ENCODE results near the gene AMIGO2. TPM values are rescaled to one million over a fixed set of nuclear protein-coding genes. Genes with fewer than 3 reads are reported as not detected.

Gene AMIGO2
- total and polyA plus RNA-seq, 10 donors: 6.7 to 27.1 (median 18.0) TPM

GRCh38 chr12:47110718-47111391 is 31.1 kb upstream of the AMIGO2 start:
- WGBS, 5 donors: 74 to 96% (median 88%) methylated on average over 2 of the region's 2 CpGs
- no peak overlapping the region for H3K4me3 ChIP-seq
- DNase-seq: no peak
- intact Hi-C loops (cut with DNase I; ENCODE audit: low total_unique reads): no loop called here
- H3K27ac ChIP-seq: no peak overlapping the region
- no peaks in the 10 kb centered on the region for H3K9me3 ChIP-seq
- H3K36me3 ChIP-seq: peaks cover 0 to 24% (median 0%) of the 10 kb centered on the region in 6 donors
- peaks cover 0 to 16% (median 8%) of the 10 kb centered on the region in 6 donors for H3K4me1 ChIP-seq
- TF ChIP-seq POLR2AphosphoS5 (IDR thresholded peaks at IDR 0.05): no peak
- TF ChIP-seq CTCF (IDR thresholded peaks at IDR 0.05 in 8 of 11, conservative IDR thresholded peaks at IDR 0.05 in 3 of 11): no peak
- no peak for TF ChIP-seq POLR2A (IDR thresholded peaks at IDR 0.05)
- no peaks in the 10 kb centered on the region for H3K27me3 ChIP-seq (replicated peaks in 1 of 7)

GRCh38 chr12:47110011-47110541 is 30.3 kb upstream of the AMIGO2 start:
- WGBS, 5 donors: 91 to 100% (median 95%) methylated on average over 2 of the region's 2 CpGs
- no peak overlapping the region for H3K27ac ChIP-seq
- TF ChIP-seq POLR2AphosphoS5 (IDR thresholded peaks at IDR 0.05) (no peak), POLR2A (IDR thresholded peaks at IDR 0.05) (no peak), CTCF (IDR thresholded peaks at IDR 0.05 in 8 of 11, conservative IDR thresholded peaks at IDR 0.05 in 3 of 11) (no peak)
- no peaks in the 10 kb centered on the region for H3K9me3 ChIP-seq
- H3K4me1 ChIP-seq: peaks cover 0 to 16% (median 8%) of the 10 kb centered on the region in 6 donors
- H3K4me3 ChIP-seq: no peak overlapping the region
- peaks cover 0 to 28% (median 0%) of the 10 kb centered on the region in 6 donors for H3K36me3 ChIP-seq
- intact Hi-C loops (cut with DNase I; ENCODE audit: low total_unique reads): no loop called here
- no peaks in the 10 kb centered on the region for H3K27me3 ChIP-seq (replicated peaks in 1 of 7)
- no peak for DNase-seq

GRCh38 chr12:47107926-47108325 is 28.2 kb upstream of the AMIGO2 start:
- intact Hi-C loops (cut with DNase I; ENCODE audit: low total_unique reads): no loop called here
- peaks cover 0 to 13% (median 6%) of the 10 kb centered on the region in 6 donors for H3K4me1 ChIP-seq
- peaks cover 0 to 39% (median 0%) of the 10 kb centered on the region in 6 donors for H3K36me3 ChIP-seq
- H3K27ac ChIP-seq: no peak overlapping the region
- no peaks in the 10 kb centered on the region for H3K27me3 ChIP-seq (replicated peaks in 1 of 7)
- no peak overlapping the region for H3K4me3 ChIP-seq
- H3K9me3 ChIP-seq: no peaks in the 10 kb centered on the region
- no peak for TF ChIP-seq POLR2A (IDR thresholded peaks at IDR 0.05)
- TF ChIP-seq POLR2AphosphoS5 (IDR thresholded peaks at IDR 0.05): no peak
- no peak for TF ChIP-seq CTCF (IDR thresholded peaks at IDR 0.05 in 8 of 11, conservative IDR thresholded peaks at IDR 0.05 in 3 of 11)
- DNase-seq: no peak

GRCh38 chr12:47107446-47107845 is 27.7 kb upstream of the AMIGO2 start:
- intact Hi-C loops (cut with DNase I; ENCODE audit: low total_unique reads): no loop called here
- no peak for DNase-seq
- Histone ChIP-seq H3K4me1 (peaks cover 0 to 9% (median 2%) of the 10 kb centered on the region in 6 donors), H3K27ac (no peak overlapping the region), H3K4me3 (no peak overlapping the region), H3K9me3 (no peaks in the 10 kb centered on the region), H3K36me3 (peaks cover 0 to 39% (median 0%) of the 10 kb centered on the region in 6 donors), H3K27me3 (replicated peaks in 1 of 7) (no peaks in the 10 kb centered on the region)
- TF ChIP-seq POLR2A (IDR thresholded peaks at IDR 0.05) (no peak), POLR2AphosphoS5 (IDR thresholded peaks at IDR 0.05) (no peak), CTCF (IDR thresholded peaks at IDR 0.05 in 8 of 11, conservative IDR thresholded peaks at IDR 0.05 in 3 of 11) (no peak)
- 86 to 100% (median 89%) methylated on average over 3 of the region's 3 CpGs for WGBS, 5 donors
